GM19455 (cell line): ENCODE measurements around the gene CNOT9.
A peak's percentile ranks its signal among the peaks of the same experiment; 100 is the strongest.
"Not testable (repeated sequence)": the region's sequence is repeated elsewhere in the genome, so short reads cannot be mapped to it uniquely, and the experiment has no call there.

Experiments used
- ATAC-seq: cut with Tn5 transposase; IDR thresholded peaks from one replicate; pipeline ENCODE4 v1.9.1; 2021; ENCODE audit not compliant: unreplicated experiment

The CNOT9 gene

DNA sequence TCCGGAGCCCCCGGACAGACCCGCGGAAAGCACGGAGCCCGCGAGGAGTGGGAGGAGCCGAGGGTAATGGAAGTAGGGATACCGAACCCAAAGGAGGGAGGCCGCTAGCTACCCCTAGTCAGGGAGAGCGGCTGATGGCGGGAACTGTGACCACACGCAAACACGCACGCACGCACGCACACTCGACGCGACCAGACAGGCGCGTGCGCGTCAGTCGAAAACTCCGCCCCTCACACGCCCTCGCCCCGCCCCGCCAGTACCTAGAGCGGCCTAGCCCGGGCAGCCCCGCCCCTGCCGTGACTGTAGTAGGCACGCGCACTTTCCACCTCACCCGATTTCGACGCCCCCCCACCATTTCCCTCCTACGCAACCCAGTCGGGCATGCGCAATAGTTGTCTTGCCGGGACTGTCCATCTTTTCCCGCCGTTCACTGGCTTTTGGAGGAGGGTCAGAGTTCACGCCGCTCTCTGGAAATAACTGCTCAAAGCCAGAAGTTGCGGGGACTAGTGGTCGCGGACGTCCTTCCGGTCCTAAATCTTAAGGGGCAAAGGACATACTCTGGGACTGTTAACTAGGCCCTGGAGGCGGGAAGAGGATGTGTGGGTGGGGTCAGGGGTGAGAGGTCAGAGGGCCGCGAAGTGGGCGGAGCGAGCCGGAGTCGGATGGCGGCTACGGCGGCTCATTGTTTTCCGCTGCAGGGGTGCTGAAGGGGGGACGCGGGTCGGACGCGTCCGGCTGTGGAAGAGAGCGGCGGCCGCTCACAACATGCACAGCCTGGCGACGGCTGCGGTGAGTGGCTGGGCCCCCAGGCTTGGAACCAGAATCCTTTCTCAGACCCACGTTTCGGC lies at the start of gene CNOT9, which contains the start of gene USP37:
Gene CNOT9 (plus strand): TSS at position 650 of the 848 bp plus-strand sequence. CDS start 116 bp downstream, at position 766.
Gene USP37 (minus strand): TSS at position 162 of the 848 bp plus-strand sequence. CDS start 9,698 bp downstream, outside the sequence.
- ATAC-seq: peak; percentile 71

DNA sequence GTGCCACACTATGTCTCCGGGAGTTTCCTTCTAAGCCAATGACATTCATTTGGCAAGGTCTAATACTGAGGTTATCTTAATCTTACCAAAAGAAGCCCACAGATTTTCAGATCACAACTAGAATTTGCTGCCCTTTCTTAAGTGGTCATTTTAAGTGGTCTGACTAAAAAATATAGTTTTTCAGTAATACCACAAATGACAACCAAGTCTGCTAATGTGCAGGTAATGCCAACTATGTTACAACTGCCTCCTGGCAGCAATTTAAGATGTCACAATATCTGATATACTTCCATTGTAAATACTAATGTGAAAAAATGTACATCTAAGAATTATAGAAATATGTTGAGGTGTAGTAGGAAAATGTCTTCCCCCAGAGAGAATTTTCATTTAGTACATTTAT lies 49.8 kb upstream of the CNOT9 start:
- ATAC-seq: no peak

GRCh38 chr2:218523651-218524050 lies 45.0 kb upstream of the CNOT9 start:
- ATAC-seq: no peak

- ATAC-seq: not testable (repeated sequence)
These were observed 40.2 kb upstream of the CNOT9 start for GRCh38 chr2:218528409-218528808.

- no peak for ATAC-seq
These were observed 38.6 kb upstream of the CNOT9 start for GRCh38 chr2:218529990-218530389.

GRCh38 chr2:218536804-218537494 lies 31.7 kb upstream of the CNOT9 start:
- ATAC-seq: no peak

GRCh38 chr2:218540015-218540414 lies 28.6 kb upstream of the CNOT9 start:
- ATAC-seq: no peak

DNA sequence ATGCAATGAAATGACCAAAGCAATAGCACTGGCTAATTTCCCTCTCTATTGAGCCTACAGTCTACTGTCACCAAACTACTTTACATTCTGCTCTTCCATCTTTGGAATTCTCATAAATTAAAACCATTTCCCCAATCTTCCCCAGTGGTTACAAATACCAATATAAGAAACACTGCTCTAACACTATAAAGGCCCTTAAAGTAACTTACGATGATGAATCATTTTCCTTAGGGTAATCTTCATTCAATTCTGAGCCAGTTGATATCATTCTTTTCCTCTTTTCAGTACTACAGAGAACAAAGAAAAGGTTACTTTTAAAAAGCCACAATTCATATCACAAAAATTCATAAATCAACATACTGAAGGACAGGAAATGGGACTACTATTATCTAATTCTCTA lies 22.6 kb upstream of the CNOT9 start:
- ATAC-seq: no peak

- ATAC-seq: no peak
These were observed 21.1 kb upstream of the CNOT9 start for GRCh38 chr2:218547511-218547910.

GRCh38 chr2:218547978-218548377 lies 20.7 kb upstream of the CNOT9 start:
- no peak for ATAC-seq

DNA sequence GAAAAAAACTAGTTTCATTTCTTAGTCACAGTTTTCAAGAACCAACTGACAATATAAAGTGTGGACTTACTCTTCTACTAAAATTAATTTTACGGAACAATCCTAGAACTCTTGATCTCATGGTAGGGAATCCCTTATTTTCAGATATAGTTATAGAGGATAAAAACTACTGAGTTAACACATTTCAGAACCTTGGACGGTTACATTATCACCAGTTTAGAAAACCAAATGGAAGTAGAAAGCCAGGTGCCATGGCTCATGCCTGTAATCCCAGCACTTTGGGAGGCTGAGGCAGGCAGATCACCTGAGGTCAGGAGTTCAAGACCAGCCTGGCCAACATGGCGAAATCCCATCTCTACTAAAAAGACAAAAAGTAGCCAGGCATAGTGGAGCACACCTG lies 14.4 kb upstream of the CNOT9 start:
- not testable (repeated sequence) for ATAC-seq

DNA sequence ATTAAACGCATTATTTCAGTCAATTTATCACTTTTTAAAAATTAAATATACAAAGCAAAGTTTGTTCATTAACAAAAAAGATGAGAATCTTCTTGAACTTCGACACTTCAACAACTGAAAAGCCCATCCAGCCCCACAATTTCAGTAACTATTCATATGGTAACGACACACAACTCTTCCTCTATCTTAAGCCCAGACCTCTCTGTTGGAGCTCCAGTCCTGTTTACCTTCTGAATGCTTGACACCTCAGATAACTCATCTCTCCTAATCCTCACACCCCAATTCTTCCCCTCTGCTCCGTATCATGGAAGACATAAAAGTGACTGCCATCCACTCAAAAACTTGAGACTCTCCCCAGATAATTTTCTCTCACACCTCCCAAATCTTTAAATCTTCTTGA lies 13.1 kb upstream of the CNOT9 start:
- ATAC-seq: no peak

GRCh38 chr2:218557941-218558340 lies 10.7 kb upstream of the CNOT9 start:
- no peak for ATAC-seq

DNA sequence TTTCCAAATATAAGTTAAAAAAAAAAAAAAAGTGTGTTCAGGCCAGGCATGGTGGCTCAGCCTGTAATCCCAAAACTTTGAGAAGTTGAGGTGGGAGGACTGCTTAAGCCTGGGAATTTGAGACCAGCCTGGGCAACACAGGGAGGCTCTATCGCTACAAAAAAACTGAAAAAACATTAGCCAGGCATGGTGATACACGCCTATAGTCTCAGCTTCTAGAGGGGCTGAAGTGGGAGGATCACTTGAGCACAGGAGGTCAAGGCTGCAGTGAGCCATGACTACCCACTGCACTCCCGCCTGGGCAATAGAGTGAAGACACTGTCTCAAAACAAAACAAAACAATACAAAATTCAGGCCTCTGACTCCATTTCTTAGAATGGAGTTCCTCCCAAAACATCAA lies 9.7 kb upstream of the CNOT9 start:
- no peak for ATAC-seq

DNA sequence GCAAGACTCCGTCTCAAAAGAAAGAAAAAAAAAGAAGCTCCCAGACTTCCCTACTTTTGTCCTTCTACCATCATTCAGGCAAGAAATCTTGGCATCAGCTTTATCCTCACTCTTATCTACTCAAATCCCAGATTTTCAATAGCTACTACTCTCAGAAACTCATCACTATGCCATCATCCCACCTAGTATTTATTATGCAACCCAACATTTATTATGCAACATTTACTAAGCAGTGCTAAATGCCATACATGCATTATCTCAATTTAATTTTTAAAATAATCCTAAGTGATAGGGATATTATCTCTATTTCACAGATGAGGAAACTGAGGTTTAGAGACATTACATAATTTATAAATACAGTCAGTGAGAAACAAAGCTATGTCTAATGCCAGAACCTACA lies 4.6 kb upstream of the CNOT9 start:
- ATAC-seq: no peak

DNA sequence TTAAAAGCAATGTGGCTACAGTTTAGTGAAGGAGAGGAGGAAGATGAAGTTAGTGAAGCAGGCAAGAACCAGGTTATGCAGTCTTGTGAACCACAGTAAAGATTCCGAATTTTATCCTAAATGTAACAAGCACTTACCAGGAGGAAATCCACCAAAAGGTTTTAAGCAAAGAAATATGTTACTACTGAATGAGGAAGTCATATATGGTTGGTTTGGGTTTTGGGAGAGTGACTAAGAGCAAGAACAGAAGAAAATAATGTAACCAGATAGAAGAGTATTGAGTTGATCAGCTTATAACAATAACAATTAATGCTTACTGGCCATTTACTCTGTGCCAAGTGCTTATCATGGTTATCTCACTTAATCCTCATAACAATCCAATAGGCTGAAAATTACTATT lies 2.3 kb upstream of the CNOT9 start:
- no peak for ATAC-seq

GRCh38 chr2:218567797-218568189 lies 846 bp upstream of the CNOT9 start:
- ATAC-seq: peak; percentile 44

GRCh38 chr2:218569038-218569431 lies 396 bp downstream of the CNOT9 start:
- peak; percentile 33 for ATAC-seq

GRCh38 chr2:218569661-218570500 lies 1.2 kb downstream of the CNOT9 start:
- no peak for ATAC-seq

GRCh38 chr2:218570850-218571249 lies 2.2 kb downstream of the CNOT9 start:
- ATAC-seq: no peak

DNA sequence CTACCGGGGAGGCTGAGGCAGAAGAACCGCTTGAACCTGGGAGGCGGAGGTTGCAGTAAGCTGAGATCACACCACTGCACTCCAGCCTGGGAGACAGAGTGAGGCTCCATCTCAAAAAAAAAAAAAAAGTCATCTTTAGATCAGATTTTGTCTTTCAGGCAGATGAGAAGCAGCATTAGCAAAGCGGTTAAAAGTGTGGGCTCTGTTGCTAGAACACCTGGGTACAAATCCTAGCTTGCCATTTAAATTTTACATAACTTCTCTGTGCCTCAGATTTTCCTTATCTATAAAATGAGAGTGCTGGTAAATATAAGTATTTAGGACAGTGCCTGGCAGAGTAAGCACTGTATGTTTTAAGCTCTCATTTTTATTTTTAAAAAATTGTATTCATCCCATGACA lies 8.2 kb downstream of the CNOT9 start:
- ATAC-seq: no peak
